A673 (cell line): ENCODE data around the gene NCBP3.

Source experiments
- CTCF ChIP-seq: fragments of 300-800, 200-600 bp; sonication (generic); conservative IDR thresholded peaks from 2 replicates; pipeline ENCODE4 v1.5.1; 2017; ENCODE audit warnings: low read depth, mild to moderate bottlenecking, antibody characterized with exemption, low read length, moderate library complexity, mixed read lengths
- EZH2 ChIP-seq: fragments of 200-600 bp; sonication (generic); IDR thresholded peaks from 2 replicates; pipeline ENCODE4 v1.6.1; 2017; ENCODE audit warnings: borderline replicate concordance, low read depth, mild to moderate bottlenecking, mixed read lengths, antibody characterized with exemption, low read length; ENCODE audit not compliant: poor library complexity, severe bottlenecking

- TF ChIP-seq EZH2 = no peak
- TF ChIP-seq CTCF = no peak
Observed at GRCh38 chr17:3763777-3764170, 82.3 kb downstream of the NCBP3 start.
